GM20431 (cell line): ENCODE measurements around the gene ZNF665.
"Not testable (repeated sequence)": the region's sequence is repeated elsewhere in the genome, so short reads cannot be mapped to it uniquely, and the experiment has no call there.

Experiments
- in situ Hi-C: fragments of 300-500 bp; cut with MseI, MboI; formaldehyde crosslinking; loops from one replicate; pipeline ENCODE4 v1.15.0; 2020; ENCODE audit warnings: low sequenced_read_pairs; ENCODE audit not compliant: unreplicated experiment

The ZNF665 gene

GRCh38 chr19:53192771-53193534, at the start of gene ZNF665:
TSS of gene ZNF665 (minus strand) at chr19:53193358. CDS start at chr19:53182898, 10,460 bp downstream.
- in situ Hi-C loops = no loop called here

GRCh38 chr19:53237114-53237777, 44.1 kb upstream of the ZNF665 start:
- in situ Hi-C loops = no loop called here

- in situ Hi-C loops = no loop called here
These were observed 31.4 kb upstream of the ZNF665 start for GRCh38 chr19:53224606-53225005.

GRCh38 chr19:53222716-53223115, 29.6 kb upstream of the ZNF665 start:
- in situ Hi-C loops = not testable (repeated sequence)

- in situ Hi-C loops = no loop called here
These were observed 19.7 kb upstream of the ZNF665 start for GRCh38 chr19:53212703-53213320.

- in situ Hi-C loops = not testable (repeated sequence)
These were observed 18.4 kb upstream of the ZNF665 start for GRCh38 chr19:53211554-53211953.

GRCh38 chr19:53196777-53197396, 3.7 kb upstream of the ZNF665 start:
- in situ Hi-C loops = no loop called here

GRCh38 chr19:53195265-53195903, 2.2 kb upstream of the ZNF665 start:
- in situ Hi-C loops = no loop called here

- in situ Hi-C loops = no loop called here
These were observed 521 bp upstream of the ZNF665 start for GRCh38 chr19:53193535-53194222.

- in situ Hi-C loops = no loop called here
These were observed 2.9 kb downstream of the ZNF665 start for GRCh38 chr19:53190253-53190652.

- in situ Hi-C loops = not testable (repeated sequence)
These were observed 3.4 kb downstream of the ZNF665 start for GRCh38 chr19:53189691-53190198.

- in situ Hi-C loops = not testable (repeated sequence)
These were observed 7.8 kb downstream of the ZNF665 start for GRCh38 chr19:53185155-53185882.

- in situ Hi-C loops = no loop called here
These were observed 9.9 kb downstream of the ZNF665 start for GRCh38 chr19:53183146-53183764.

- in situ Hi-C loops = no loop called here
These were observed 11.0 kb downstream of the ZNF665 start for GRCh38 chr19:53182202-53182601.

- in situ Hi-C loops = no loop called here
These were observed 15.2 kb downstream of the ZNF665 start for GRCh38 chr19:53177986-53178385.

- in situ Hi-C loops = no loop called here
These were observed 20.3 kb downstream of the ZNF665 start for GRCh38 chr19:53172889-53173288.

GRCh38 chr19:53165691-53166091, 27.5 kb downstream of the ZNF665 start:
- in situ Hi-C loops = no loop called here

- in situ Hi-C loops = no loop called here
These were observed 32.0 kb downstream of the ZNF665 start for GRCh38 chr19:53161123-53161522.
